ENCODE results near the gene MYH7B.

MYH7B gene

GRCh38 chr20:35004749-35005462 lies 49.2 kb downstream of the MYH7B start:
- CTCF ChIA-PET = no interaction called here
- DNase-seq (ENCODE audit: extremely low spot score) = no peak
- TF ChIP-seq FOXM1 (IDR thresholded peaks at IDR 0.05; ENCODE audit: borderline replicate concordance) (no peak), ELF4 (IDR thresholded peaks at IDR 0.05) (no peak), PKNOX1 (IDR thresholded peaks at IDR 0.05) (no peak), ZNF384 (IDR thresholded peaks at IDR 0.05) (no peak), HDGF (IDR thresholded peaks at IDR 0.05; ENCODE audit: borderline replicate concordance) (no peak), FOXA1 (IDR thresholded peaks at IDR 0.05) (no peak), CTBP1 (IDR thresholded peaks at IDR 0.05; ENCODE audit: borderline replicate concordance) (no peak), ARNT (IDR thresholded peaks at IDR 0.05) (no peak), SP1 (IDR thresholded peaks at IDR 0.05) (no peak), FOXK2 (IDR thresholded peaks at IDR 0.05) (no peak), LEF1 (IDR thresholded peaks at IDR 0.05; ENCODE audit: borderline replicate concordance) (no peak), BHLHE40 (IDR thresholded peaks at IDR 0.05; ENCODE audit: borderline replicate concordance) (no peak), L3MBTL2 (conservative IDR thresholded peaks at IDR 0.05) (no peak), NFRKB (IDR thresholded peaks at IDR 0.05) (no peak), TARDBP (IDR thresholded peaks at IDR 0.05) (no peak), SUZ12 (IDR thresholded peaks at IDR 0.05) (no peak)
- POLR2A ChIA-PET = no interaction called here
